Measurements from ENCODE around the gene RAB28.

DNA sequence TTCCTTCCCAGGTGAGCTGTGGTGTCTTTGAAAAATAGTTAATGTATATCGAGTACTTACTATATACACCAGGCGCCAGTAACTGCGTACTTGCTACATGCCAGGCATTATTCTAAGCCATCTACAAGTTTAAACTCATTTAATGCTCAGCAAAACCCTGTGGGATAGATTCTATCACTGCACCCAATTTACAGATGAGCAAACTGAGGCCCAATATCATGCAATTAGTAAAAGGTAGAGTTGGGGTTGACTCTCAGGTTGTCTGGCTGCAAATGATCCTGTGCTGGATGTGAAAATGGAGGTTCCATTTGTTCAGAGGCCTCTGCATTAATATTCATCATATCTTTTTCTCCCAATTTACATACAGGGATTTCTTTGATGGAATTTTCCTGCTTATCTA is 42.5 kb upstream of the RAB28 start:
- TF ChIP-seq POLR2AphosphoS5 (IDR thresholded peaks at IDR 0.05) (no peak), POLR2A (IDR thresholded peaks at IDR 0.05) (no peak)
- TF ChIP-seq, protein P1, sequence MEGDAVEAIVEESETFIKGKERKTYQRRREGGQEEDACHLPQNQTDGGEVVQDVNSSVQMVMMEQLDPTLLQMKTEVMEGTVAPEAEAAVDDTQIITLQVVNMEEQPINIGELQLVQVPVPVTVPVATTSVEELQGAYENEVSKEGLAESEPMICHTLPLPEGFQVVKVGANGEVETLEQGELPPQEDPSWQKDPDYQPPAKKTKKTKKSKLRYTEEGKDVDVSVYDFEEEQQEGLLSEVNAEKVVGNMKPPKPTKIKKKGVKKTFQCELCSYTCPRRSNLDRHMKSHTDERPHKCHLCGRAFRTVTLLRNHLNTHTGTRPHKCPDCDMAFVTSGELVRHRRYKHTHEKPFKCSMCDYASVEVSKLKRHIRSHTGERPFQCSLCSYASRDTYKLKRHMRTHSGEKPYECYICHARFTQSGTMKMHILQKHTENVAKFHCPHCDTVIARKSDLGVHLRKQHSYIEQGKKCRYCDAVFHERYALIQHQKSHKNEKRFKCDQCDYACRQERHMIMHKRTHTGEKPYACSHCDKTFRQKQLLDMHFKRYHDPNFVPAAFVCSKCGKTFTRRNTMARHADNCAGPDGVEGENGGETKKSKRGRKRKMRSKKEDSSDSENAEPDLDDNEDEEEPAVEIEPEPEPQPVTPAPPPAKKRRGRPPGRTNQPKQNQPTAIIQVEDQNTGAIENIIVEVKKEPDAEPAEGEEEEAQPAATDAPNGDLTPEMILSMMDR (IDR thresholded peaks at IDR 0.05): no peak

All from upper lobe of left lung (tissue), 4 donors.